Fibroblast of lung (primary cell): ENCODE measurements around the gene DOCK4. TPM values are rescaled to one million over a fixed set of nuclear protein-coding genes. Genes with fewer than 3 reads are reported as not detected.

Experiments
- DNase-seq, 2 donors: peaks; one replicate each; pipeline versions ENCODE4 v3.0.0 to v3.0.0-alpha.2; 2010; ENCODE audit warnings: low read depth in 2 of 2
- H2AFZ ChIP-seq: 2 replicates; pipeline ENCODE4 v1.5.1; 2012; ENCODE audit warnings: low read length, control low read depth, inconsistent platforms
- H3K27ac ChIP-seq: 2 replicates; pipeline ENCODE4 v1.5.1; 2011; ENCODE audit warnings: low read length, control low read depth; ENCODE audit not compliant: insufficient read depth
- H3K27me3 ChIP-seq: 2 replicates; pipeline ENCODE4 v1.5.1; 2011; ENCODE audit warnings: mild to moderate bottlenecking, low read length; ENCODE audit not compliant: control insufficient read depth, insufficient read depth
- H3K36me3 ChIP-seq: 2 replicates; pipeline ENCODE4 v1.5.1; 2011; ENCODE audit warnings: low read length; ENCODE audit not compliant: control insufficient read depth, insufficient read depth
- H3K4me1 ChIP-seq: 2 replicates; pipeline ENCODE4 v1.5.1; 2011; ENCODE audit warnings: low read length; ENCODE audit not compliant: control insufficient read depth, insufficient read depth; ENCODE audit errors: extremely low read depth
- H3K4me2 ChIP-seq: 2 replicates; pipeline ENCODE4 v1.5.1; 2011; ENCODE audit warnings: low read length, control low read depth; ENCODE audit not compliant: insufficient read depth; ENCODE audit errors: extremely low read depth
- H3K4me3 ChIP-seq, 4 experiments: fragments of 200-600 bp in 1 of 4; sonication (generic) in 1 of 4; replicated peaks in 1 of 4; 2 replicates each; pipeline ENCODE4 v1.5.1; 2011 to 2016; ENCODE audit warnings: low read length in 4 of 4, low read depth in 3 of 4, mild to moderate bottlenecking in 3 of 4, control low read depth in 2 of 4, inconsistent platforms in 1 of 4, mixed read lengths in 1 of 4; ENCODE audit not compliant: insufficient read depth in 1 of 4; ENCODE audit errors: control extremely low read depth in 1 of 4
- H3K79me2 ChIP-seq: 2 replicates; pipeline ENCODE4 v1.5.1; 2012; ENCODE audit warnings: mild to moderate bottlenecking, low read length, inconsistent platforms; ENCODE audit not compliant: control insufficient read depth, insufficient read depth
- H3K9ac ChIP-seq: 2 replicates; pipeline ENCODE4 v1.5.1; 2011; ENCODE audit warnings: mild to moderate bottlenecking, low read length, control low read depth; ENCODE audit not compliant: insufficient read depth
- H3K9me3 ChIP-seq: 2 replicates; pipeline ENCODE4 v1.5.1; 2012; ENCODE audit warnings: low read depth, low read length; ENCODE audit not compliant: control insufficient read depth, insufficient read depth
- H4K20me1 ChIP-seq: 2 replicates; pipeline ENCODE4 v1.5.1; 2011; ENCODE audit warnings: low read length; ENCODE audit not compliant: control insufficient read depth, insufficient read depth; ENCODE audit errors: extremely low read depth
- EZH2 ChIP-seq: IDR thresholded peaks from 2 replicates; pipeline ENCODE4 v1.5.1; 2012; ENCODE audit warnings: low read length, control low read depth, mild to moderate bottlenecking; ENCODE audit errors: missing control alignments
- polyA plus RNA-seq, 2 donors: library from polyadenylated mRNA; depleted of rRNA in 1 of 2; stranded (reverse) in 1 of 2; unstranded in 1 of 2; fragments of >200 nt; gene quantifications; 2 replicates each; pipeline ENCODE4 v1.2.1, GENCODE V29; 2011 to 2012; ENCODE audit warnings: missing spikeins in 1 of 2
- total RNA-seq: library from RNA; depleted of rRNA; stranded (reverse); fragments of >200 nt; gene quantifications from 2 replicates; pipeline ENCODE4 v1.2.1, GENCODE V29; 2014
- TF ChIP-seq, protein P1 (sequence below), 2 donors: IDR thresholded peaks in 1 of 2; conservative IDR thresholded peaks in 1 of 2; 1 replicate in 1 of 2; 2 replicates in 1 of 2; pipeline ENCODE4 v1.5.1; 2011 to 2012; ENCODE audit warnings: low read length in 2 of 2, control low read depth in 1 of 2, inconsistent platforms in 1 of 2, low read depth in 1 of 2, mild to moderate bottlenecking in 1 of 2

DOCK4 gene
- total and polyA plus RNA-seq, 2 donors (not counting 1 experiment from before 2014, with no cell fraction given), result 20.8 to 39.3 TPM

DNA sequence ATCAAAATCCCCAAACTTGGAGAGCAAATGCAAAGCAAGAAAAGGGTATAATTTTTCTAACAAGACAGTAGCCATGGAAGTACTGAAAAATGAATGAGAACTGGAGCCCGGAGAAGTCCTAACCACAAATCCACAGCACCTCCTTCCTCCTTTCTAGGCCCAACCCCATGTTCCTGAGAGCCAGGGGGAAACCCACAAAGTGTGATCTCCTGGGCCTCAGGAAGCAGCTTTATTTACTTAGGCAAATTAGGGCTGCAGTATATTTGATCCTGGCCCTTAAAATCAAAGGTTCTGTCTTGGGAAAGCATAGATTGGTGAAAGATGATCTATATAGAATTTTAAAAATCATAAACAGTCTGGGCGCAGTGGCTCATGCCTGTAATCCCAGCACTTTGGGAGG, 103.0 kb downstream of the DOCK4 start:
- no peaks in the 10 kb centered on the region for H3K4me1 ChIP-seq
- no peaks in the 10 kb centered on the region for H3K9me3 ChIP-seq
- H3K79me2 ChIP-seq, result no peaks in the 10 kb centered on the region
- H3K4me2 ChIP-seq, result no peak overlapping the region
- DNase-seq, result peak; percentile 36 to 50
- TF ChIP-seq, protein P1, sequence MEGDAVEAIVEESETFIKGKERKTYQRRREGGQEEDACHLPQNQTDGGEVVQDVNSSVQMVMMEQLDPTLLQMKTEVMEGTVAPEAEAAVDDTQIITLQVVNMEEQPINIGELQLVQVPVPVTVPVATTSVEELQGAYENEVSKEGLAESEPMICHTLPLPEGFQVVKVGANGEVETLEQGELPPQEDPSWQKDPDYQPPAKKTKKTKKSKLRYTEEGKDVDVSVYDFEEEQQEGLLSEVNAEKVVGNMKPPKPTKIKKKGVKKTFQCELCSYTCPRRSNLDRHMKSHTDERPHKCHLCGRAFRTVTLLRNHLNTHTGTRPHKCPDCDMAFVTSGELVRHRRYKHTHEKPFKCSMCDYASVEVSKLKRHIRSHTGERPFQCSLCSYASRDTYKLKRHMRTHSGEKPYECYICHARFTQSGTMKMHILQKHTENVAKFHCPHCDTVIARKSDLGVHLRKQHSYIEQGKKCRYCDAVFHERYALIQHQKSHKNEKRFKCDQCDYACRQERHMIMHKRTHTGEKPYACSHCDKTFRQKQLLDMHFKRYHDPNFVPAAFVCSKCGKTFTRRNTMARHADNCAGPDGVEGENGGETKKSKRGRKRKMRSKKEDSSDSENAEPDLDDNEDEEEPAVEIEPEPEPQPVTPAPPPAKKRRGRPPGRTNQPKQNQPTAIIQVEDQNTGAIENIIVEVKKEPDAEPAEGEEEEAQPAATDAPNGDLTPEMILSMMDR (conservative IDR thresholded peaks at IDR 0.05 in 1 of 2, IDR thresholded peaks at IDR 0.05 in 1 of 2; ENCODE audit: low read depth in 1 of 2, low read length in 2 of 2), result no peak
- no peak for TF ChIP-seq EZH2
- H3K9ac ChIP-seq, result no peak overlapping the region
- H4K20me1 ChIP-seq, result no peaks in the 10 kb centered on the region
- no peak overlapping the region for H3K27ac ChIP-seq
- no peaks in the 10 kb centered on the region for H3K36me3 ChIP-seq
- H2AFZ ChIP-seq, result no peak overlapping the region
- no peak overlapping the region for H3K4me3 ChIP-seq
- no peaks in the 10 kb centered on the region for H3K27me3 ChIP-seq

DNA sequence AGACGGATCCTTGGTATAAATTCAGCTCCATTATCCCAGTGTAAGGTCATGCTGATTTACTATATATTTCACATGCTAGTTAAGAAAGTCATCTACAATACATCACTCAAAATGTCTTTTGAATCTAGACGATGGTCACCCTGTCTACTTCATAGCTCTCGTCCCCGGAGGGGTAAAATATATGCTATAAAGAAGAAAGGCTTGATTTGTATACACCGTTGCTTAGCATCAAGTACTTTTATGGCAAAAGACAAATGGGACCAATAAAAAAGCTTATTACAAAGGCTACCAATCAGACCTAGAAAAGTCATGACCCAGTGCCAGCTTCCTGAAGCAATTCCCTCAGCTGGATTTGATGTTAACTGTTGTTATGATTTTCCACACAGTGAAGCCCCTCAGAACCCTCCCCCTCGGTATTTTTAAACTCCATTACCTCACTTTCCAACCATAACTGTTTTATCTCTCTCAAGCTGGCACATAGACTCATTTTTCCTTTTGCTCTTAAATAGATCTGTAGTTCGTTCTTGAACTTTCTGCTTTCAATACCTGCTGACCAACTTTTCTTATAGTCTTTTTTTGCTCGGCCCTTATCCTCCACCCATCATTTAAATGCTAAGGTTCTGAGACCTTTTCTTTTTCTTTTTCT, 104.9 kb downstream of the DOCK4 start:
- Histone ChIP-seq H3K9ac (no peak overlapping the region), H3K4me1 (no peaks in the 10 kb centered on the region), H4K20me1 (no peaks in the 10 kb centered on the region), H3K27me3 (no peaks in the 10 kb centered on the region), H3K79me2 (no peaks in the 10 kb centered on the region), H3K4me3 (no peak overlapping the region), H2AFZ (no peak overlapping the region), H3K9me3 (no peaks in the 10 kb centered on the region), H3K36me3 (no peaks in the 10 kb centered on the region), H3K27ac (no peak overlapping the region), H3K4me2 (no peak overlapping the region)
- TF ChIP-seq EZH2, result no peak
- TF ChIP-seq, protein P1 (conservative IDR thresholded peaks at IDR 0.05 in 1 of 2, IDR thresholded peaks at IDR 0.05 in 1 of 2; ENCODE audit: low read depth in 1 of 2, low read length in 2 of 2), result no peak
- DNase-seq, result no peak

DNA sequence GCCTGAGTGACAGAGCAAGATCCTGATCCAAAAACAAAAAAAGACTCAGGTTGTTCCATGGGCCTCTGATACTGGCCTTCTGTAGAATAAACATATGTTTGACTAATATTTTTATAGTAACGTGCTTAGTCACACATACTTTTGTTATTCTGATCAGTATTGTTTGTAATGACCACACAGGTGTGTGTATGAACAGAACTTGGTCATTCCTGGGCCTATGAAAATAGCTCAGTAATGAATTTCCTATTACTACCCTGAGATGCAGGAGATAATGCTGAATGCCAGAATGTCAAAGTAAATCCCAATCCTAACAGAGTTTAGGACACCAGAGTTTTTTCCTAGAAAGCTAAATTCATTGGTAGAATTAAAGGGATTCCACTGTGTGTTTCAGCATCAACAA, 108.7 kb downstream of the DOCK4 start:
- no peaks in the 10 kb centered on the region for H3K36me3 ChIP-seq
- TF ChIP-seq EZH2, result no peak
- TF ChIP-seq, protein P1 (conservative IDR thresholded peaks at IDR 0.05 in 1 of 2, IDR thresholded peaks at IDR 0.05 in 1 of 2; ENCODE audit: low read depth in 1 of 2, low read length in 2 of 2), result no peak
- no peaks in the 10 kb centered on the region for H3K9me3 ChIP-seq
- no peaks in the 10 kb centered on the region for H3K79me2 ChIP-seq
- no peak overlapping the region for H3K27ac ChIP-seq
- no peak overlapping the region for H2AFZ ChIP-seq
- H3K9ac ChIP-seq, result no peak overlapping the region
- no peak overlapping the region for H3K4me2 ChIP-seq
- H4K20me1 ChIP-seq, result no peaks in the 10 kb centered on the region
- H3K4me1 ChIP-seq, result no peaks in the 10 kb centered on the region
- no peak for DNase-seq
- no peaks in the 10 kb centered on the region for H3K27me3 ChIP-seq
- H3K4me3 ChIP-seq, result no peak overlapping the region
